HepG2 (cell line): ENCODE results near the gene ANKRD11. TPM values are rescaled to one million over a fixed set of nuclear protein-coding genes. Genes with fewer than 3 reads are reported as not detected.

ENCODE experiments used
- CEBPG ChIP-seq: IDR thresholded peaks from 2 replicates; pipeline ENCODE4 v1.6.1; 2016
- NR2F1 ChIP-seq, 2 experiments: fragments of 450-650 bp in 1 of 2; formaldehyde crosslinking in 1 of 2; IDR thresholded peaks; 2 replicates each; pipeline versions ENCODE4 v1.5.0 to v1.6.1; 2016 to 2020; ENCODE audit warnings: mild to moderate bottlenecking in 1 of 2, missing compliant biosample characterization in 1 of 2, missing genetic modification reagents in 1 of 2, moderate library complexity in 1 of 2
- SPEN ChIP-seq: sonication (generic); formaldehyde crosslinking; IDR thresholded peaks from 2 replicates; pipeline ENCODE4 v1.5.1; 2020; ENCODE audit warnings: low read depth, mild to moderate bottlenecking, missing genetic modification reagents
- ZNF205 ChIP-seq: IDR thresholded peaks from 2 replicates; pipeline ENCODE4 v1.6.1; 2018; ENCODE audit warnings: missing biosample characterization, missing genetic modification reagents
- ZNF350 ChIP-seq: sonication (generic); formaldehyde crosslinking; IDR thresholded peaks from 2 replicates; pipeline ENCODE4 v1.4.0; 2020; ENCODE audit warnings: mild to moderate bottlenecking, low read depth, missing genetic modification reagents, borderline replicate concordance
- ZNF431 ChIP-seq: sonication (generic); formaldehyde crosslinking; IDR thresholded peaks from 2 replicates; pipeline ENCODE4 v1.9.0; 2022; ENCODE audit warnings: missing genetic modification reagents, low read depth, mild to moderate bottlenecking, borderline replicate concordance
- polyA plus RNA-seq, 8 experiments: library from polyadenylated mRNA; depleted of rRNA in 3 of 8; stranded (reverse) in 7 of 8; unstranded in 1 of 8; fragments of >200 nt; fragmentation: Illumina TruSeq in 4 of 8; extraction: Trizol in 4 of 8; gene quantifications; 2 replicates each; pipeline versions ENCODE4 v1.2.1 to v1.2.3, GENCODE V29; 2011 to 2016; ENCODE audit warnings: low read depth in 4 of 8, missing spikeins in 1 of 8, mixed read lengths in 1 of 8; ENCODE audit not compliant: insufficient read depth in 1 of 8
- total RNA-seq, 5 experiments: library from RNA; depleted of rRNA; stranded (reverse); fragments of >200 nt; fragmentation: Illumina TruSeq; extraction: Trizol; gene quantifications; 2 replicates each; pipeline ENCODE4 v1.2.3, GENCODE V29; 2016; ENCODE audit warnings: low read depth in 1 of 5
- TF ChIP-seq, protein P1 (sequence below): IDR thresholded peaks from 2 replicates; pipeline ENCODE4 v1.6.1; 2016; ENCODE audit warnings: mild to moderate bottlenecking
- TF ChIP-seq, protein P2 (sequence below): sonication (generic); formaldehyde crosslinking; IDR thresholded peaks from 2 replicates; pipeline ENCODE4 v1.5.0; 2020; ENCODE audit warnings: mild to moderate bottlenecking, missing genetic modification reagents, borderline replicate concordance
- TF ChIP-seq, protein P3 (sequence below): IDR thresholded peaks from 2 replicates; pipeline ENCODE4 v1.6.1; 2016; ENCODE audit warnings: missing compliant biosample characterization, missing genetic modification reagents, borderline replicate concordance
- TF ChIP-seq, protein P4 (sequence below): IDR thresholded peaks from 2 replicates; pipeline ENCODE4 v1.6.1; 2016; ENCODE audit warnings: low read depth, borderline replicate concordance
- TF ChIP-seq, protein P5 (sequence below), 2 experiments: sonication (generic) in 1 of 2; formaldehyde crosslinking in 1 of 2; IDR thresholded peaks; 2 replicates each; pipeline versions ENCODE4 v1.4.0 to v1.6.1; 2016 to 2020; ENCODE audit warnings: borderline replicate concordance in 1 of 2, low read depth in 1 of 2, mild to moderate bottlenecking in 1 of 2, missing genetic modification reagents in 1 of 2

ANKRD11 gene
- total and polyA plus RNA-seq, 2 of the 13 experiments (the other 11 are each of a cell fraction or from before 2014, with no cell fraction given), result 21.4 to 38.4 TPM

DNA sequence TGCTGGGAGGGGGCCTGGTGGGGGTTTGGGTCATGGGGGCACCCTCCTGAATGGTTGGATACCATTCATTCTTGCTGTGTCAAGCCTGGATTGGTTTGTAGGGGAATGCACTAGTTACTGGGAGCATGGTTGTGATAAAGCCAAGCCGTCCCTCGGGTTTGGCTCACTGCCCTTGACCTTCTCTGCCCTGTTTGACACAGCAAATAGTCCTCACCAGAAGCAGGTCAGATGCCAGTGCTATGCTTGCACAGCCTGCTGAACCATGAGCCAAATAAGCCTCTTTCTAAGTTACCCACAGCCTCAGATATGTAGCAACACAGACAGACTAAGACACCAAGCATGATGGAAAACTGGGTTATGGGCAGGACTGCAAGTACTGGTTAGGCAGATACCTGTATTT, 258.3 kb downstream of the ANKRD11 start (continued):
- TF ChIP-seq NR2F1 (CRISPR knock-in tag; IDR thresholded peaks at IDR 0.05) (peak; percentile 98 to 99), ZNF350 (CRISPR knock-in tag) (peak; percentile 46; the same call in 1 of the 2 replicates), ZNF431 (0 out of 2 replicates have a peak, but pooled peaks have one; percentile 57), CEBPG (CRISPR knock-in tag) (peak; percentile 81), SPEN (peak; percentile 47; the same call in 1 of the 2 replicates), ZNF205 (CRISPR knock-in tag) (peak; percentile 69; the same call in 1 of the 2 replicates)
- TF ChIP-seq, protein P1, sequence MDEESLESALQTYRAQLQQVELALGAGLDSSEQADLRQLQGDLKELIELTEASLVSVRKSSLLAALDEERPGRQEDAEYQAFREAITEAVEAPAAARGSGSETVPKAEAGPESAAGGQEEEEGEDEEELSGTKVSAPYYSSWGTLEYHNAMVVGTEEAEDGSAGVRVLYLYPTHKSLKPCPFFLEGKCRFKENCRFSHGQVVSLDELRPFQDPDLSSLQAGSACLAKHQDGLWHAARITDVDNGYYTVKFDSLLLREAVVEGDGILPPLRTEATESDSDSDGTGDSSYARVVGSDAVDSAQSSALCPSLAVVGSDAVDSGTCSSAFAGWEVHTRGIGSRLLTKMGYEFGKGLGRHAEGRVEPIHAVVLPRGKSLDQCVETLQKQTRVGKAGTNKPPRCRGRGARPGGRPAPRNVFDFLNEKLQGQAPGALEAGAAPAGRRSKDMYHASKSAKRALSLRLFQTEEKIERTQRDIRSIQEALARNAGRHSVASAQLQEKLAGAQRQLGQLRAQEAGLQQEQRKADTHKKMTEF, result peak; percentile 58; the same call in 1 of the 2 replicates
- TF ChIP-seq, protein P2, sequence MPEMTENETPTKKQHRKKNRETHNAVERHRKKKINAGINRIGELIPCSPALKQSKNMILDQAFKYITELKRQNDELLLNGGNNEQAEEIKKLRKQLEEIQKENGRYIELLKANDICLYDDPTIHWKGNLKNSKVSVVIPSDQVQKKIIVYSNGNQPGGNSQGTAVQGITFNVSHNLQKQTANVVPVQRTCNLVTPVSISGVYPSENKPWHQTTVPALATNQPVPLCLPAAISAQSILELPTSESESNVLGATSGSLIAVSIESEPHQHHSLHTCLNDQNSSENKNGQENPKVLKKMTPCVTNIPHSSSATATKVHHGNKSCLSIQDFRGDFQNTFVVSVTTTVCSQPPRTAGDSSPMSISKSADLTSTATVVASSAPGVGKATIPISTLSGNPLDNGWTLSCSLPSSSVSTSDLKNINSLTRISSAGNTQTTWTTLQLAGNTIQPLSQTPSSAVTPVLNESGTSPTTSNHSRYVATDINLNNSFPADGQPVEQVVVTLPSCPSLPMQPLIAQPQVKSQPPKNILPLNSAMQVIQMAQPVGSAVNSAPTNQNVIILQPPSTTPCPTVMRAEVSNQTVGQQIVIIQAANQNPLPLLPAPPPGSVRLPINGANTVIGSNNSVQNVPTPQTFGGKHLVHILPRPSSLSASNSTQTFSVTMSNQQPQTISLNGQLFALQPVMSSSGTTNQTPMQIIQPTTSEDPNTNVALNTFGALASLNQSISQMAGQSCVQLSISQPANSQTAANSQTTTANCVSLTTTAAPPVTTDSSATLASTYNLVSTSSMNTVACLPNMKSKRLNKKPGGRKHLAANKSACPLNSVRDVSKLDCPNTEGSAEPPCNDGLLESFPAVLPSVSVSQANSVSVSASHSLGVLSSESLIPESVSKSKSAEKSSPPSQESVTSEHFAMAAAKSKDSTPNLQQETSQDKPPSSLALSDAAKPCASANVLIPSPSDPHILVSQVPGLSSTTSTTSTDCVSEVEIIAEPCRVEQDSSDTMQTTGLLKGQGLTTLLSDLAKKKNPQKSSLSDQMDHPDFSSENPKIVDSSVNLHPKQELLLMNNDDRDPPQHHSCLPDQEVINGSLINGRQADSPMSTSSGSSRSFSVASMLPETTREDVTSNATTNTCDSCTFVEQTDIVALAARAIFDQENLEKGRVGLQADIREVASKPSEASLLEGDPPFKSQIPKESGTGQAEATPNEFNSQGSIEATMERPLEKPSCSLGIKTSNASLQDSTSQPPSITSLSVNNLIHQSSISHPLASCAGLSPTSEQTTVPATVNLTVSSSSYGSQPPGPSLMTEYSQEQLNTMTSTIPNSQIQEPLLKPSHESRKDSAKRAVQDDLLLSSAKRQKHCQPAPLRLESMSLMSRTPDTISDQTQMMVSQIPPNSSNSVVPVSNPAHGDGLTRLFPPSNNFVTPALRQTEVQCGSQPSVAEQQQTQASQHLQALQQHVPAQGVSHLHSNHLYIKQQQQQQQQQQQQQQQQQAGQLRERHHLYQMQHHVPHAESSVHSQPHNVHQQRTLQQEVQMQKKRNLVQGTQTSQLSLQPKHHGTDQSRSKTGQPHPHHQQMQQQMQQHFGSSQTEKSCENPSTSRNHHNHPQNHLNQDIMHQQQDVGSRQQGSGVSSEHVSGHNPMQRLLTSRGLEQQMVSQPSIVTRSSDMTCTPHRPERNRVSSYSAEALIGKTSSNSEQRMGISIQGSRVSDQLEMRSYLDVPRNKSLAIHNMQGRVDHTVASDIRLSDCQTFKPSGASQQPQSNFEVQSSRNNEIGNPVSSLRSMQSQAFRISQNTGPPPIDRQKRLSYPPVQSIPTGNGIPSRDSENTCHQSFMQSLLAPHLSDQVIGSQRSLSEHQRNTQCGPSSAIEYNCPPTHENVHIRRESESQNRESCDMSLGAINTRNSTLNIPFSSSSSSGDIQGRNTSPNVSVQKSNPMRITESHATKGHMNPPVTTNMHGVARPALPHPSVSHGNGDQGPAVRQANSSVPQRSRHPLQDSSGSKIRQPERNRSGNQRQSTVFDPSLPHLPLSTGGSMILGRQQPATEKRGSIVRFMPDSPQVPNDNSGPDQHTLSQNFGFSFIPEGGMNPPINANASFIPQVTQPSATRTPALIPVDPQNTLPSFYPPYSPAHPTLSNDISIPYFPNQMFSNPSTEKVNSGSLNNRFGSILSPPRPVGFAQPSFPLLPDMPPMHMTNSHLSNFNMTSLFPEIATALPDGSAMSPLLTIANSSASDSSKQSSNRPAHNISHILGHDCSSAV (CRISPR knock-in tag), result no peak
- TF ChIP-seq, protein P3, sequence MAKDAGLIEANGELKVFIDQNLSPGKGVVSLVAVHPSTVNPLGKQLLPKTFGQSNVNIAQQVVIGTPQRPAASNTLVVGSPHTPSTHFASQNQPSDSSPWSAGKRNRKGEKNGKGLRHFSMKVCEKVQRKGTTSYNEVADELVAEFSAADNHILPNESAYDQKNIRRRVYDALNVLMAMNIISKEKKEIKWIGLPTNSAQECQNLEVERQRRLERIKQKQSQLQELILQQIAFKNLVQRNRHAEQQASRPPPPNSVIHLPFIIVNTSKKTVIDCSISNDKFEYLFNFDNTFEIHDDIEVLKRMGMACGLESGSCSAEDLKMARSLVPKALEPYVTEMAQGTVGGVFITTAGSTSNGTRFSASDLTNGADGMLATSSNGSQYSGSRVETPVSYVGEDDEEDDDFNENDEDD (CRISPR knock-in tag), result peak; percentile 36; the same call in 1 of the 2 replicates
- TF ChIP-seq, protein P4, sequence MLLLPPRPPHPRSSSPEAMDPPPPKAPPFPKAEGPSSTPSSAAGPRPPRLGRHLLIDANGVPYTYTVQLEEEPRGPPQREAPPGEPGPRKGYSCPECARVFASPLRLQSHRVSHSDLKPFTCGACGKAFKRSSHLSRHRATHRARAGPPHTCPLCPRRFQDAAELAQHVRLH (CRISPR knock-in tag), result peak; percentile 62; the same call in 1 of the 2 replicates
- TF ChIP-seq, protein P5, sequence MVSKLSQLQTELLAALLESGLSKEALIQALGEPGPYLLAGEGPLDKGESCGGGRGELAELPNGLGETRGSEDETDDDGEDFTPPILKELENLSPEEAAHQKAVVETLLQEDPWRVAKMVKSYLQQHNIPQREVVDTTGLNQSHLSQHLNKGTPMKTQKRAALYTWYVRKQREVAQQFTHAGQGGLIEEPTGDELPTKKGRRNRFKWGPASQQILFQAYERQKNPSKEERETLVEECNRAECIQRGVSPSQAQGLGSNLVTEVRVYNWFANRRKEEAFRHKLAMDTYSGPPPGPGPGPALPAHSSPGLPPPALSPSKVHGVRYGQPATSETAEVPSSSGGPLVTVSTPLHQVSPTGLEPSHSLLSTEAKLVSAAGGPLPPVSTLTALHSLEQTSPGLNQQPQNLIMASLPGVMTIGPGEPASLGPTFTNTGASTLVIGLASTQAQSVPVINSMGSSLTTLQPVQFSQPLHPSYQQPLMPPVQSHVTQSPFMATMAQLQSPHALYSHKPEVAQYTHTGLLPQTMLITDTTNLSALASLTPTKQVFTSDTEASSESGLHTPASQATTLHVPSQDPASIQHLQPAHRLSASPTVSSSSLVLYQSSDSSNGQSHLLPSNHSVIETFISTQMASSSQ (IDR thresholded peaks at IDR 0.05; ENCODE audit: low read depth), result no peak
- TF ChIP-seq, protein P5 (CRISPR knock-in tag; IDR thresholded peaks at IDR 0.05; ENCODE audit: borderline replicate concordance), result no peak
